Stimulated activated CD8-positive, alpha-beta memory T cell treated with anti-CD3 and anti-CD28 coated beads, Interleukin-15, amount 100 ng/mL, for 24 hours (primary cell): ENCODE data around the gene GLB1L2.
"Not testable (repeated sequence)": the region's sequence is repeated elsewhere in the genome, so short reads cannot be mapped to it uniquely, and the experiment has no call there.

Source experiments
- DNase-seq: peaks from one replicate; pipeline ENCODE4 v3.0.0-alpha.2; 2020; ENCODE audit warnings: low read depth

The GLB1L2 gene

GRCh38 chr11:134331354-134332188, at the start of gene GLB1L2:
TSS of gene GLB1L2 (plus strand) at chr11:134331988. CDS start at chr11:134332062, 74 bp downstream.
- DNase-seq = peak; percentile 58

- no peak for DNase-seq
Observed at GRCh38 chr11:134282121-134283045, 49.4 kb upstream of the GLB1L2 start.

- DNase-seq = no peak
Observed at GRCh38 chr11:134283461-134284230, 48.1 kb upstream of the GLB1L2 start.

GRCh38 chr11:134284349-134284748, 47.4 kb upstream of the GLB1L2 start:
- not testable (repeated sequence) for DNase-seq

- no peak for DNase-seq
Observed at GRCh38 chr11:134287561-134287960, 44.2 kb upstream of the GLB1L2 start.

- DNase-seq = no peak
Observed at GRCh38 chr11:134288486-134288885, 43.3 kb upstream of the GLB1L2 start.

- no peak for DNase-seq
Observed at GRCh38 chr11:134289167-134289566, 42.6 kb upstream of the GLB1L2 start.

- no peak for DNase-seq
Observed at GRCh38 chr11:134289789-134290188, 42.0 kb upstream of the GLB1L2 start.

- no peak for DNase-seq
Observed at GRCh38 chr11:134290646-134291045, 41.1 kb upstream of the GLB1L2 start.

GRCh38 chr11:134291196-134291595, 40.6 kb upstream of the GLB1L2 start:
- DNase-seq = no peak

GRCh38 chr11:134292661-134293060, 39.1 kb upstream of the GLB1L2 start:
- no peak for DNase-seq

- DNase-seq = no peak
Observed at GRCh38 chr11:134293119-134294113, 38.4 kb upstream of the GLB1L2 start.

- no peak for DNase-seq
Observed at GRCh38 chr11:134294664-134295063, 37.1 kb upstream of the GLB1L2 start.

- DNase-seq = no peak
Observed at GRCh38 chr11:134312223-134312622, 19.6 kb upstream of the GLB1L2 start.

GRCh38 chr11:134312807-134313206, 19.0 kb upstream of the GLB1L2 start:
- no peak for DNase-seq

GRCh38 chr11:134313379-134313778, 18.4 kb upstream of the GLB1L2 start:
- DNase-seq = no peak

GRCh38 chr11:134313821-134314607, 17.8 kb upstream of the GLB1L2 start:
- no peak for DNase-seq

- DNase-seq = no peak
Observed at GRCh38 chr11:134317103-134317502, 14.7 kb upstream of the GLB1L2 start.

- DNase-seq = not testable (repeated sequence)
Observed at GRCh38 chr11:134321373-134321772, 10.4 kb upstream of the GLB1L2 start.

GRCh38 chr11:134322553-134322952, 9.2 kb upstream of the GLB1L2 start:
- DNase-seq = no peak
